ENCODE results near the gene CYB561. TPM values are rescaled to one million over a fixed set of nuclear protein-coding genes. Genes with fewer than 3 reads are reported as not detected.

CYB561 gene
- total RNA-seq, 1 donor from 2014 or later = 34.5 TPM

- no peak overlapping the region for H3K4me3 Mint-ChIP-seq
- H3K36me3 Mint-ChIP-seq = no peaks in the 10 kb centered on the region
- no peak overlapping the region for H3K27ac Mint-ChIP-seq
- DNase-seq (ENCODE audit: extremely low spot score, unreplicated experiment) = no peak
- H3K27me3 Mint-ChIP-seq = peaks cover 26% of the 10 kb centered on the region
- no peak for TF ChIP-seq CTCF (conservative IDR thresholded peaks at IDR 0.05)
- H3K4me1 Mint-ChIP-seq (ENCODE audit: unreplicated experiment) = no peaks in the 10 kb centered on the region
- no peaks in the 10 kb centered on the region for H3K9me3 Mint-ChIP-seq
Measured at GRCh38 chr17:63482509-63482908, 36.4 kb upstream of the CYB561 start.

- TF ChIP-seq CTCF (conservative IDR thresholded peaks at IDR 0.05) = no peak
- H3K9me3 Mint-ChIP-seq = no peaks in the 10 kb centered on the region
- H3K4me1 Mint-ChIP-seq (ENCODE audit: unreplicated experiment) = no peaks in the 10 kb centered on the region
- H3K27ac Mint-ChIP-seq = no peak overlapping the region
- peaks cover 26% of the 10 kb centered on the region for H3K27me3 Mint-ChIP-seq
- H3K36me3 Mint-ChIP-seq = no peaks in the 10 kb centered on the region
- H3K4me3 Mint-ChIP-seq = no peak overlapping the region
- no peak for DNase-seq (ENCODE audit: extremely low spot score, unreplicated experiment)
Measured at GRCh38 chr17:63481488-63481870, 35.4 kb upstream of the CYB561 start.

GRCh38 chr17:63480826-63481487 lies 34.9 kb upstream of the CYB561 start:
- Mint-ChIP-seq H3K9me3 (no peaks in the 10 kb centered on the region), H3K4me1 (ENCODE audit: unreplicated experiment) (no peaks in the 10 kb centered on the region), H3K36me3 (no peaks in the 10 kb centered on the region), H3K27me3 (peaks cover 29% of the 10 kb centered on the region), H3K4me3 (no peak overlapping the region), H3K27ac (no peak overlapping the region)
- no peak for DNase-seq (ENCODE audit: extremely low spot score, unreplicated experiment)
- TF ChIP-seq CTCF (conservative IDR thresholded peaks at IDR 0.05) = no peak

- Mint-ChIP-seq H3K36me3 (no peaks in the 10 kb centered on the region), H3K27me3 (peaks cover 35% of the 10 kb centered on the region), H3K9me3 (no peaks in the 10 kb centered on the region), H3K4me3 (no peak overlapping the region), H3K27ac (no peak overlapping the region), H3K4me1 (ENCODE audit: unreplicated experiment) (no peaks in the 10 kb centered on the region)
- no peak for TF ChIP-seq CTCF (conservative IDR thresholded peaks at IDR 0.05)
- DNase-seq (ENCODE audit: extremely low spot score, unreplicated experiment) = no peak
Measured at GRCh38 chr17:63480192-63480784, 34.2 kb upstream of the CYB561 start.

GRCh38 chr17:63479495-63480184 lies 33.5 kb upstream of the CYB561 start:
- H3K4me3 Mint-ChIP-seq = no peak overlapping the region
- H3K36me3 Mint-ChIP-seq = no peaks in the 10 kb centered on the region
- no peak for DNase-seq (ENCODE audit: extremely low spot score, unreplicated experiment)
- TF ChIP-seq CTCF (conservative IDR thresholded peaks at IDR 0.05) = no peak
- H3K27me3 Mint-ChIP-seq = peaks cover 41% of the 10 kb centered on the region
- no peak overlapping the region for H3K27ac Mint-ChIP-seq
- H3K4me1 Mint-ChIP-seq (ENCODE audit: unreplicated experiment) = no peaks in the 10 kb centered on the region
- no peaks in the 10 kb centered on the region for H3K9me3 Mint-ChIP-seq

All from type B pancreatic cell (in vitro differentiated cells).